HG02763 (cell line): ENCODE measurements around the gene ZNF410.
"Not testable (repeated sequence)": the region's sequence is repeated elsewhere in the genome, so short reads cannot be mapped to it uniquely, and the experiment has no call there.

Experiments
- ATAC-seq: cut with Tn5 transposase; IDR thresholded peaks from one replicate; pipeline ENCODE4 v1.9.1; 2021; ENCODE audit warnings: mild to moderate bottlenecking, moderate library complexity; ENCODE audit not compliant: unreplicated experiment

Gene ZNF410

GRCh38 chr14:73886449-73887317 lies at the start of gene ZNF410:
Gene ZNF410, plus strand, starts transcription at chr14:73886859. Its CDS starts 5,317 bp downstream, at chr14:73892176.
- peak; percentile 96 for ATAC-seq

GRCh38 chr14:73838293-73839034 lies 48.2 kb upstream of the ZNF410 start:
- not testable (repeated sequence) for ATAC-seq

GRCh38 chr14:73842201-73842600 lies 44.5 kb upstream of the ZNF410 start:
- ATAC-seq: no peak

- ATAC-seq: no peak
Measured at GRCh38 chr14:73842851-73843250, 43.8 kb upstream of the ZNF410 start.

- no peak for ATAC-seq
Measured at GRCh38 chr14:73843296-73843695, 43.4 kb upstream of the ZNF410 start.

GRCh38 chr14:73846947-73847346 lies 39.7 kb upstream of the ZNF410 start:
- ATAC-seq: no peak

GRCh38 chr14:73851000-73851399 lies 35.7 kb upstream of the ZNF410 start:
- ATAC-seq: no peak

- peak; percentile 85 for ATAC-seq
Measured at GRCh38 chr14:73851567-73852382, 34.9 kb upstream of the ZNF410 start, which contains the start of gene PTGR2. Gene PTGR2, plus strand, starts transcription at chr14:73851831. Its CDS starts 7,032 bp downstream, at chr14:73858863.

- ATAC-seq: no peak
Measured at GRCh38 chr14:73859145-73859544, 27.5 kb upstream of the ZNF410 start.

- ATAC-seq: no peak
Measured at GRCh38 chr14:73861073-73861472, 25.6 kb upstream of the ZNF410 start.

- no peak for ATAC-seq
Measured at GRCh38 chr14:73862480-73862879, 24.2 kb upstream of the ZNF410 start.

GRCh38 chr14:73863209-73863608 lies 23.4 kb upstream of the ZNF410 start:
- ATAC-seq: no peak

- no peak for ATAC-seq
Measured at GRCh38 chr14:73865534-73866113, 21.0 kb upstream of the ZNF410 start.

GRCh38 chr14:73869754-73870153 lies 16.9 kb upstream of the ZNF410 start:
- ATAC-seq: not testable (repeated sequence)

GRCh38 chr14:73870525-73871235 lies 16.0 kb upstream of the ZNF410 start:
- no peak for ATAC-seq

- no peak for ATAC-seq
Measured at GRCh38 chr14:73873660-73874059, 13.0 kb upstream of the ZNF410 start.

- ATAC-seq: no peak
Measured at GRCh38 chr14:73877790-73878189, 8.9 kb upstream of the ZNF410 start.

- no peak for ATAC-seq
Measured at GRCh38 chr14:73878436-73878835, 8.2 kb upstream of the ZNF410 start.

GRCh38 chr14:73879027-73879426 lies 7.6 kb upstream of the ZNF410 start:
- no peak for ATAC-seq
